CD8-positive, alpha-beta memory T cell (primary cell): Measurements from ENCODE around the gene GTF3C6. TPM values are rescaled to one million over a fixed set of nuclear protein-coding genes. Genes with fewer than 3 reads are reported as not detected.
"Not testable (repeated sequence)": the region's sequence is repeated elsewhere in the genome, so short reads cannot be mapped to it uniquely, and the experiment has no call there.

Experiments used
- CTCF ChIA-PET: fragments of 350-600 bp; sonication (Branson Sonifier 250); formaldehyde crosslinking; loops from one replicate; lab custom pipeline; 2021; ENCODE audit warnings: antibody characterized with exemption; lab: Charles Lee
- POLR2A ChIA-PET: fragments of 350-600 bp; sonication (Branson Sonifier 250); formaldehyde crosslinking; loops from one replicate; lab custom pipeline; 2021; ENCODE audit warnings: antibody characterized with exemption; lab: Charles Lee
- DNase-seq, 5 donors: peaks; one replicate each; pipeline versions ENCODE4 v3.0.0 to v3.0.0-alpha.2; 2020 to 2022; ENCODE audit warnings: mixed read lengths in 1 of 5
- H3K27ac ChIP-seq: one replicate; pipeline ENCODE4 v1.7.0; 2013; ENCODE audit warnings: low read depth, mild to moderate bottlenecking, low read length, moderate library complexity
- H3K27me3 ChIP-seq: 2 replicates; pipeline ENCODE4 v1.7.0; 2013; ENCODE audit warnings: low read length, mild to moderate bottlenecking; ENCODE audit not compliant: insufficient read depth, poor library complexity, severe bottlenecking
- H3K36me3 ChIP-seq: 2 replicates; pipeline ENCODE4 v1.7.0; 2013; ENCODE audit warnings: mild to moderate bottlenecking, low read length, moderate library complexity; ENCODE audit not compliant: insufficient read depth
- H3K4me1 ChIP-seq: 2 replicates; pipeline ENCODE4 v1.7.0; 2013; ENCODE audit warnings: mild to moderate bottlenecking, low read length, moderate library complexity; ENCODE audit not compliant: insufficient read depth
- H3K4me3 ChIP-seq: 2 replicates; pipeline ENCODE4 v1.7.0; 2013; ENCODE audit warnings: mild to moderate bottlenecking, low read length
- H3K9me3 ChIP-seq: 2 replicates; pipeline ENCODE4 v1.7.0; 2013; ENCODE audit warnings: mild to moderate bottlenecking, low read length
- H3K27ac Mint-ChIP-seq, 8 donors: one replicate each; pipeline ENCODE4 v1.8.0; 2020 to 2021; ENCODE audit warnings: mixed read lengths in 8 of 8, mild to moderate bottlenecking in 6 of 8, inconsistent platforms in 3 of 8, moderate library complexity in 3 of 8
- H3K27me3 Mint-ChIP-seq, 2 donors: one replicate each; pipeline ENCODE4 v1.8.0; 2020 to 2021; ENCODE audit warnings: mixed read lengths in 2 of 2, mild to moderate bottlenecking in 1 of 2, moderate library complexity in 1 of 2
- H3K36me3 Mint-ChIP-seq, 3 donors: one replicate each; pipeline ENCODE4 v1.8.0; 2020 to 2021; ENCODE audit warnings: mixed read lengths in 3 of 3, inconsistent platforms in 1 of 3, mild to moderate bottlenecking in 1 of 3
- H3K4me1 Mint-ChIP-seq, 3 donors: one replicate each; pipeline ENCODE4 v1.8.0; 2020 to 2021; ENCODE audit warnings: mixed read lengths in 3 of 3, inconsistent platforms in 1 of 3, mild to moderate bottlenecking in 1 of 3
- H3K4me3 Mint-ChIP-seq, 7 donors: one replicate each; pipeline ENCODE4 v1.8.0; 2020 to 2021; ENCODE audit warnings: mixed read lengths in 7 of 7, mild to moderate bottlenecking in 6 of 7, moderate library complexity in 4 of 7, inconsistent platforms in 2 of 7
- H3K9me3 Mint-ChIP-seq, 5 donors: one replicate each; pipeline ENCODE4 v1.8.0; 2020 to 2022; ENCODE audit warnings: mixed read lengths in 5 of 5, mild to moderate bottlenecking in 3 of 5, moderate library complexity in 2 of 5, inconsistent platforms in 1 of 5
- polyA plus RNA-seq: library from polyadenylated mRNA; unstranded; fragments of 300-500 nt; fragmentation: Illumina TruSeq; gene quantifications from one replicate; pipeline ENCODE4 v1.2.3, GENCODE V29; 2021
- total RNA-seq, 2 experiments: library from RNA; stranded (reverse); gene quantifications; one replicate each; pipeline ENCODE4 v1.2.3, GENCODE V29; 2021

GTF3C6 gene
- total and polyA plus RNA-seq, 3 experiments from 2014 or later: 114 to 163 (median 162) TPM

DNA sequence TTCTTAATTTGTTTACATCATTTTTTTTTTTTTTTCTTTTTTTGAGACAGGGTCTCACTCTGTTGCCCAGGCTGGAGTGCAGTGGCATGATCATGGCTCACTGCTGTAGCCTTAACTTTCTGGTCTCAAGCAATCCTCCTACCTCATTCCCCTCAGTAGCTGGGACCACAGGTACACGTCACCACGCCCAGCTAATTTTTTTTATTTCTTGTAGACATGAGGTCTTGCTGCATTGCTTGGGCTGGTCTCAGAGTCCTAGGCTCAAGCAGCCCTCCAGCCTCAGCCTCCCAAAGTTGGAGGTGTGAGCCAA is 53.6 kb downstream of the GTF3C6 start:
- H3K4me1 ChIP-seq: no peaks in the 10 kb centered on the region
- H3K4me3 ChIP-seq: no peak overlapping the region
- Mint-ChIP-seq H3K27ac (no peak overlapping the region), H3K36me3 (peaks cover 5 to 69% (median 14%) of the 10 kb centered on the region in 3 donors), H3K27me3 (no peaks in the 10 kb centered on the region), H3K9me3 (no peaks in the 10 kb centered on the region), H3K4me1 (peaks cover 4 to 5% (median 4%) of the 10 kb centered on the region in 3 donors), H3K4me3 (no peak overlapping the region)
- CTCF ChIA-PET: interaction anchor here (0.6 to 3.2 kb wide), 3 partner anchors 11 to 1032 kb away, joined by 3 to 14 read pairs (median 5); no protein-coding TSS in a partner anchor
- peaks cover 9% of the 10 kb centered on the region for H3K36me3 ChIP-seq
- no peak for DNase-seq
- POLR2A ChIA-PET: no interaction called here
- H3K27ac ChIP-seq: no peak overlapping the region
- H3K27me3 ChIP-seq: no peaks in the 10 kb centered on the region
- no peaks in the 10 kb centered on the region for H3K9me3 ChIP-seq

DNA sequence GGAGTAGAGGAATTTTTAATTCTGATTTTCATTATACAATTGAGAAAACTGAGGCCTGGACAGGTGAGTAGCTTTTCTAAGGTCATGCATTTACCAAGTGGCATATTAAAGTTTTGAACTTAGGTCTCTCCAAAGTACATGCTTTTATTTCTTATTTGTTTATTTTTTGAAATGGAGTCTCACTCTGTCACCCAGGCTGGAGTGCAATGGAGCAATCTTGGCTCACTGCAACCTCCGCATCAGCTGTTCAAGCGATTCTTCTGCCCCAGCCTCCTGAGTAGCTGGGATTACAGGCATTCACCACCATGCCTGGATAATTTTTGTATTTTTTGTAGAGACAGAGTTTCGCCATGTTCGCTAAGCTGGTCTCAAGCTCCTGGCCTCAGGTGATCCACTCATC is 54.0 kb downstream of the GTF3C6 start:
- POLR2A ChIA-PET: not testable (repeated sequence)
- peaks cover 5 to 65% (median 14%) of the 10 kb centered on the region in 3 donors for H3K36me3 Mint-ChIP-seq

DNA sequence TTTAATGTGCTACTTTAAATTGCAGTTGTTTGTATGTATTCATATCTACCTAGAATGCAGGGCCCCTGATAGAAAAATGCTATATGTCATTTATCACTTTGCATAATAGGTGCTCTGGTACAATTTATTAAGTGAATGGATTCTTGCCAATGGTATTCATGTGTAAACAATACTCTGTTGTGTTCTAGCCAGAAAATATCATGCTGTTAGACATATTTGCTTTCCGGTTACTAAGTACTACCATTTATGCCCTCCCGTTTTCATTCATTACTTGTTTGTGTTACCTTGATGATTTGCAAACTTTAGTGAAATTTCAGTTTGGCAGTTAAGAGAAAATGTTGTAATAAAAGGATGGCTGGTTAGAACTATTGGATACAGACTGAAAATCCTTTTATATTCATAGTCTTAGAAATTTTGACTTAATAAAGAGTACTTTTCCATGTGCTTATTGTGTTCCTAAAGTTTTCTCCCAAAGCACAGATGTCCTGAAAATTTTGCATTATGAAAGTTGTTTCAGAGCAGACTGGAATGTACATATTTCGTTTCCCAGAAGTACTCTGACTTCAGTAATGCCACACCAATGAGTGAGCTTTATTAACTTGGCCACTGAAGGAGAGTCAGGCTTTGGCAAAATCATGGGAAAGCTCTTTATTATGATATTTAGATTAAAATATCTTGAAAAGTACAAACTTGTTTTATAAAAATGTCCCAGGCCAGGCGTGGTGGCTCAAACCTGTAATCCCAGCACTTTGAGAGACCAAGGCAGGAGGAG is 54.8 kb downstream of the GTF3C6 start:
- peaks cover 3 to 64% (median 12%) of the 10 kb centered on the region in 3 donors for H3K36me3 Mint-ChIP-seq
- DNase-seq: no peak
- ChIA-PET CTCF (no interaction called here), POLR2A (no interaction called here)
- Histone ChIP-seq H3K9me3 (no peaks in the 10 kb centered on the region), H3K36me3 (peaks cover 9% of the 10 kb centered on the region), H3K27ac (no peak overlapping the region), H3K4me1 (no peaks in the 10 kb centered on the region), H3K4me3 (no peak overlapping the region), H3K27me3 (no peaks in the 10 kb centered on the region)
- H3K4me3 Mint-ChIP-seq: no peak overlapping the region
- peaks cover 4 to 5% (median 4%) of the 10 kb centered on the region in 3 donors for H3K4me1 Mint-ChIP-seq
- H3K27ac Mint-ChIP-seq: no peak overlapping the region
- H3K27me3 Mint-ChIP-seq: no peaks in the 10 kb centered on the region
- H3K9me3 Mint-ChIP-seq: no peaks in the 10 kb centered on the region

More for the DNA sequence above, 54.0 kb downstream of the GTF3C6 start:
- not testable (repeated sequence) for DNase-seq, H3K36me3 ChIP-seq, H3K9me3 Mint-ChIP-seq, H3K27ac Mint-ChIP-seq, H3K9me3 ChIP-seq, H3K27me3 Mint-ChIP-seq, H3K4me1 Mint-ChIP-seq, H3K4me1 ChIP-seq, H3K4me3 Mint-ChIP-seq, H3K27me3 ChIP-seq, H3K4me3 ChIP-seq, H3K27ac ChIP-seq
- CTCF ChIA-PET: interaction anchor here (0.6 to 3.2 kb wide), 3 partner anchors 11 to 1031 kb away, joined by 3 to 14 read pairs (median 5); no protein-coding TSS in a partner anchor

DNA sequence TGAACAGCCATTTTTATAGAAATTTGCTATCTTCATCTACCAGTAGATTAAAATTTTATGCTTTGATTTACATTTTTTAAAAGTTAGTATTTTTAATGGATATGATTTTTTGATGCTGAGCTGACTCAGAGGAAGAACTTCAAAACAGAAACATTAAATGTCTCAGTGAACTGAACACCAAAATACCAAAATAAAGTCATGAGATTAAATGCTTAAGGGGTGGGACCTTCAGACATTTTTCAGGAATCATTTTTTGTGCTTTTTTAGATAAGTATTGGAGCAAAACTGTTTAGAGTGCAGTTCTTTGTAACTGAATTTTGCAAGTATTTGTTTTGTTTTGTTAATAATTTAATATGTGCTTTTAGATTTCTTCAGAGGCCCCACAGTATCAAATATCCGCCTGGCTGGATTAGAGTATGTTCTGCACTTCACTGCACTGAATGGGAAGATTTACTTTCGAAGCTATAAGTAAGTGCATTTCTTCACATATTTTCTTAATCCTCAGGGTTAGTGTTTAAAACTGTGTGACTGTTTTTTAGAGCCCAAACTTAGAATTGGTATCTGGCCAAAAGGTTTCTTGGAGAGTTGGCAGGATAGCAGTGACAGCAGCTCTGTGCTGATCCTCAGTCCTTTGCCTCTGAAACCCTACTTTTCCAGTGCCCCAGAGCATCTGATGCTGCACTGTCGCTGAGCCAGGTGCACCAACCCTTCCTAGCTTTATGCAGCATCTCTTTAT is 57.1 kb downstream of the GTF3C6 start:
- Histone ChIP-seq H3K27ac (no peak overlapping the region), H3K27me3 (no peaks in the 10 kb centered on the region), H3K36me3 (peaks cover 9% of the 10 kb centered on the region), H3K9me3 (no peaks in the 10 kb centered on the region), H3K4me3 (no peak overlapping the region), H3K4me1 (no peaks in the 10 kb centered on the region)
- peaks cover 4 to 5% (median 4%) of the 10 kb centered on the region in 3 donors for H3K4me1 Mint-ChIP-seq
- ChIA-PET CTCF (no interaction called here), POLR2A (no interaction called here)
- no peak overlapping the region for H3K4me3 Mint-ChIP-seq
- H3K27ac Mint-ChIP-seq: no peak overlapping the region
- no peak for DNase-seq
- H3K36me3 Mint-ChIP-seq: peaks cover 0 to 54% (median 12%) of the 10 kb centered on the region in 3 donors
- H3K27me3 Mint-ChIP-seq: no peaks in the 10 kb centered on the region
- H3K9me3 Mint-ChIP-seq: no peaks in the 10 kb centered on the region

DNA sequence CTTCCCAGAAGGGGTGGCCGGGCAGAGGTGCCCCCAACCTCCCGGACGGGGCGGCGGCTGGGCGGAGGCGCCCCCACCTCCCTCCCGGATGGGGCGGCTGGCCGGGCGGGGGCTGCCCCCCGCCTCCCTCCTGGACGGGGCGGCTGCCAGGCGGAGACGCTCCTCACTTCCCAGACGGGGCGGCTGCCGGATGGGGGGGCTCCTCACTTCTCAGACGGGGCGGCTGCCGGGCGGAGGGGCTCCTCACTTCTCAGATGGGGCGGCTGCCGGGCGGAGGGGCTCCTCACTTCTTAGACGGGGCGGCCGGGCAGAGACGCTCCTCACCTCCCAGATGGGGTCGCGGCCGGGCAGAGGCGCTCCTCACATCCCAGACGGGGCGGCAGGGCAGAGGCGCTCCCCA is 58.7 kb downstream of the GTF3C6 start:
- H3K4me1 Mint-ChIP-seq, H3K27ac Mint-ChIP-seq, H3K9me3 Mint-ChIP-seq, H3K27ac ChIP-seq, H3K4me3 ChIP-seq, H3K9me3 ChIP-seq, H3K27me3 Mint-ChIP-seq, H3K27me3 ChIP-seq, DNase-seq, CTCF ChIA-PET, POLR2A ChIA-PET, H3K4me1 ChIP-seq, H3K4me3 Mint-ChIP-seq, H3K36me3 ChIP-seq: not testable (repeated sequence)
- peaks cover 0 to 49% (median 8%) of the 10 kb centered on the region in 3 donors for H3K36me3 Mint-ChIP-seq

Other genes starting within 250 kb of the GTF3C6 start
- 1 to 10 TPM; 8.4 to 9.1 TPM for gene CDK19, start 143.2 kb upstream of the GTF3C6 start, total RNA-seq
- 2.1 TPM for gene CDK19, start 143.2 kb upstream of the GTF3C6 start, polyA plus RNA-seq
- 10 to 100 TPM; 95.8 to 96.3 TPM for gene AMD1, start 83.9 kb upstream of the GTF3C6 start, total RNA-seq
- gene AMD1, start 83.9 kb upstream of the GTF3C6 start, polyA plus RNA-seq: 52.0 TPM
- gene RPF2, start 23.3 kb downstream of the GTF3C6 start, total RNA-seq: 10 to 100 TPM; 68.0 to 69.8 TPM
- gene RPF2, start 23.3 kb downstream of the GTF3C6 start, polyA plus RNA-seq: 29.5 TPM
- 1 to 10 TPM; 3.3 to 3.5 TPM for gene SLC16A10, start 128.8 kb downstream of the GTF3C6 start, total RNA-seq
- 2.2 TPM for gene SLC16A10, start 128.8 kb downstream of the GTF3C6 start, polyA plus RNA-seq